ENCODE results near the gene TNFSF13B.

The TNFSF13B gene

GRCh38 chr13:108268466-108269112 lies 929 bp upstream of the TNFSF13B start:
- DNase-seq (ENCODE audit: low read depth), result no peak

GRCh38 chr13:108270442-108270841 lies 924 bp downstream of the TNFSF13B start:
- no peak for TF ChIP-seq CTCF (IDR thresholded peaks at IDR 0.05; ENCODE audit: low read length, missing control alignments)
- H3K4me3 ChIP-seq (replicated peaks; ENCODE audit: low read depth, low read length), result peak overlapping the region; percentile 49
- DNase-seq (ENCODE audit: low read depth), result no peak

More at GRCh38 chr13:108268466-108269112, 929 bp upstream of the TNFSF13B start:
- no peak for TF ChIP-seq CTCF (IDR thresholded peaks at IDR 0.05; ENCODE audit: low read length, missing control alignments)
- H3K4me3 ChIP-seq (replicated peaks; ENCODE audit: low read depth, low read length), result no peak overlapping the region

GRCh38 chr13:108272333-108272732 lies 2.8 kb downstream of the TNFSF13B start:
- DNase-seq (ENCODE audit: low read depth), result no peak
- no peak for TF ChIP-seq CTCF (IDR thresholded peaks at IDR 0.05; ENCODE audit: low read length, missing control alignments)
- H3K4me3 ChIP-seq (replicated peaks; ENCODE audit: low read depth, low read length), result no peak overlapping the region

- DNase-seq (ENCODE audit: low read depth), result no peak
- no peak overlapping the region for H3K4me3 ChIP-seq (replicated peaks; ENCODE audit: low read depth, low read length)
- no peak for TF ChIP-seq CTCF (IDR thresholded peaks at IDR 0.05; ENCODE audit: low read length, missing control alignments)
These were observed 4.1 kb downstream of the TNFSF13B start for GRCh38 chr13:108273429-108274118.

- no peak overlapping the region for H3K4me3 ChIP-seq (replicated peaks; ENCODE audit: low read depth, low read length)
- TF ChIP-seq CTCF (IDR thresholded peaks at IDR 0.05; ENCODE audit: low read length, missing control alignments), result no peak
- DNase-seq (ENCODE audit: low read depth), result no peak
These were observed 5.2 kb downstream of the TNFSF13B start for GRCh38 chr13:108274718-108275117.

GRCh38 chr13:108276060-108276459 lies 6.5 kb downstream of the TNFSF13B start:
- no peak overlapping the region for H3K4me3 ChIP-seq (replicated peaks; ENCODE audit: low read depth, low read length)
- DNase-seq (ENCODE audit: low read depth), result peak; percentile 39
- TF ChIP-seq CTCF (IDR thresholded peaks at IDR 0.05; ENCODE audit: low read length, missing control alignments), result no peak
